Right atrium auricular region (tissue), 2 donors: ENCODE measurements around the gene COL23A1. TPM values are rescaled to one million over a fixed set of nuclear protein-coding genes. Genes with fewer than 3 reads are reported as not detected.

Experiments used
- DNase-seq: peaks from one replicate; pipeline ENCODE4 v3.0.0-alpha.2; 2019; ENCODE audit warnings: low spot score
- H3K27ac ChIP-seq, 2 donors: fragments of 200-600 bp; sonication (generic); 1 replicate in 1 of 2; 2 replicates in 1 of 2; pipeline ENCODE4 v1.5.1; 2016 to 2019
- H3K27me3 ChIP-seq, 2 donors: fragments of 200-600 bp; sonication (generic); one replicate each; pipeline versions ENCODE4 v1.5.1 to v1.6.0; 2017 to 2019
- H3K36me3 ChIP-seq: fragments of 200-600 bp; sonication (generic); one replicate; pipeline ENCODE4 v1.5.1; 2016
- H3K4me1 ChIP-seq, 2 donors: fragments of 200-600 bp; sonication (generic); one replicate each; pipeline versions ENCODE4 v1.5.1 to v1.6.0; 2017 to 2019
- H3K4me3 ChIP-seq, 2 donors: fragments of 200-600 bp; sonication (generic); 1 replicate in 1 of 2; 2 replicates in 1 of 2; pipeline ENCODE4 v1.5.1; 2017 to 2019; ENCODE audit warnings: mild to moderate bottlenecking in 1 of 2, moderate library complexity in 1 of 2
- H3K9me3 ChIP-seq, 2 donors: fragments of 200-600 bp; sonication (generic); one replicate each; pipeline ENCODE4 v1.5.1; 2019
- CTCF ChIP-seq, 2 donors: fragments of 200-600 bp; sonication (generic); IDR thresholded peaks; one replicate each; pipeline ENCODE4 v1.5.1; 2019; ENCODE audit warnings: antibody characterized with exemption in 2 of 2
- total RNA-seq, 2 donors: library from RNA; depleted of rRNA; stranded (reverse); fragments of >200 nt; gene quantifications; one replicate each; pipeline ENCODE4 v1.1.0, GENCODE V29; 2016

Gene COL23A1
- total RNA-seq, 2 donors from 2014 or later, result 5.7 to 6.8 TPM

- Histone ChIP-seq H3K27ac (no peak overlapping the region), H3K36me3 (peaks cover 87% of the 10 kb centered on the region), H3K4me1 (peaks cover 0 to 21% of the 10 kb centered on the region in 2 donors), H3K27me3 (no peaks in the 10 kb centered on the region), H3K9me3 (no peaks in the 10 kb centered on the region), H3K4me3 (no peak overlapping the region)
- DNase-seq, result no peak
- no peak for TF ChIP-seq CTCF (IDR thresholded peaks at IDR 0.05)
Measured at GRCh38 chr5:178209334-178210072, 380.7 kb downstream of the COL23A1 start.

GRCh38 chr5:178208540-178209227, 381.5 kb downstream of the COL23A1 start:
- no peak overlapping the region for H3K27ac ChIP-seq
- peaks cover 79% of the 10 kb centered on the region for H3K36me3 ChIP-seq
- peaks cover 0 to 21% of the 10 kb centered on the region in 2 donors for H3K4me1 ChIP-seq
- H3K27me3 ChIP-seq, result no peaks in the 10 kb centered on the region
- H3K4me3 ChIP-seq, result no peak overlapping the region
- no peaks in the 10 kb centered on the region for H3K9me3 ChIP-seq
- DNase-seq, result no peak
- TF ChIP-seq CTCF (IDR thresholded peaks at IDR 0.05), result no peak

GRCh38 chr5:178207917-178208280, 382.3 kb downstream of the COL23A1 start:
- H3K36me3 ChIP-seq, result peaks cover 71% of the 10 kb centered on the region
- no peak overlapping the region for H3K27ac ChIP-seq
- H3K9me3 ChIP-seq, result no peaks in the 10 kb centered on the region
- TF ChIP-seq CTCF (IDR thresholded peaks at IDR 0.05), result no peak
- peaks cover 0 to 21% of the 10 kb centered on the region in 2 donors for H3K4me1 ChIP-seq
- no peak for DNase-seq
- no peaks in the 10 kb centered on the region for H3K27me3 ChIP-seq
- no peak overlapping the region for H3K4me3 ChIP-seq

DNA sequence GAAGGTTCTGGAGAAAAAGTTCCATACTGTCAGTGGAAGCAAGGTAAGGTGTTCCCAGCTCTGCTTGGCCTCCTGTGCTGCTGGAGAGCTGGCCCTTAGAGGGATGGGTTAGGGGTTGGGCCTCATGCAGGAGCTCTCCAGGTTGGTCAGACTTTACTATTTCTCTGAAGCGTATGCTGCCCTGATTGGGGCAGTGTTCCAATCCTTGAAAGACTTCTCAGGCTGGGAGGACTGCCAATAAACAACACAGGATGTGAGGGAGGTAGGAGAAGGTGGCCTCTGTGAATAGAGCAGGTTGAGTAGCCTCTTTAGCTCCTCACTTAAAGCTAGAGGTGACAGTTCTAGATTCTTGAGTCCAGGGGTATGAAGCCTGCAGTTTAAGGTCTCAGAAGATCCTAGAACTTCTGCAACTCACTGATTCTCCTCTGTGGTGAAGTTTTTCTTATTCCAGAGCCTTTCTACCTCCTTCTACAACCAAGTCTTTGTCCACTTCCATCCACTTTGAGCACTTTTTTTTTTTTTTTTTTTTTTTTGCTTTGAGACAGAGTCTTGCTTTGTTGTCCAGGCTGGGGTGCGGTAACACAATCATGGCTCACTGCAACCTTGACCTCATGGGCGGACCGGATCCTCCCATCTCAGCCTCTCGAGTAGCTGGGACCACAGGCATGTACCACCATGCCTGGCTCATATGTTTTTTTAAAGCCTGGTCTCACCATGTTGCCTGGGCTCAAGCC, 382.8 kb downstream of the COL23A1 start:
- peaks cover 66% of the 10 kb centered on the region for H3K36me3 ChIP-seq
- no peak for TF ChIP-seq CTCF (IDR thresholded peaks at IDR 0.05)
- no peak overlapping the region for H3K4me3 ChIP-seq
- no peaks in the 10 kb centered on the region for H3K27me3 ChIP-seq
- H3K27ac ChIP-seq, result no peak overlapping the region
- DNase-seq, result no peak
- H3K9me3 ChIP-seq, result no peaks in the 10 kb centered on the region
- peaks cover 0 to 21% of the 10 kb centered on the region in 2 donors for H3K4me1 ChIP-seq

DNA sequence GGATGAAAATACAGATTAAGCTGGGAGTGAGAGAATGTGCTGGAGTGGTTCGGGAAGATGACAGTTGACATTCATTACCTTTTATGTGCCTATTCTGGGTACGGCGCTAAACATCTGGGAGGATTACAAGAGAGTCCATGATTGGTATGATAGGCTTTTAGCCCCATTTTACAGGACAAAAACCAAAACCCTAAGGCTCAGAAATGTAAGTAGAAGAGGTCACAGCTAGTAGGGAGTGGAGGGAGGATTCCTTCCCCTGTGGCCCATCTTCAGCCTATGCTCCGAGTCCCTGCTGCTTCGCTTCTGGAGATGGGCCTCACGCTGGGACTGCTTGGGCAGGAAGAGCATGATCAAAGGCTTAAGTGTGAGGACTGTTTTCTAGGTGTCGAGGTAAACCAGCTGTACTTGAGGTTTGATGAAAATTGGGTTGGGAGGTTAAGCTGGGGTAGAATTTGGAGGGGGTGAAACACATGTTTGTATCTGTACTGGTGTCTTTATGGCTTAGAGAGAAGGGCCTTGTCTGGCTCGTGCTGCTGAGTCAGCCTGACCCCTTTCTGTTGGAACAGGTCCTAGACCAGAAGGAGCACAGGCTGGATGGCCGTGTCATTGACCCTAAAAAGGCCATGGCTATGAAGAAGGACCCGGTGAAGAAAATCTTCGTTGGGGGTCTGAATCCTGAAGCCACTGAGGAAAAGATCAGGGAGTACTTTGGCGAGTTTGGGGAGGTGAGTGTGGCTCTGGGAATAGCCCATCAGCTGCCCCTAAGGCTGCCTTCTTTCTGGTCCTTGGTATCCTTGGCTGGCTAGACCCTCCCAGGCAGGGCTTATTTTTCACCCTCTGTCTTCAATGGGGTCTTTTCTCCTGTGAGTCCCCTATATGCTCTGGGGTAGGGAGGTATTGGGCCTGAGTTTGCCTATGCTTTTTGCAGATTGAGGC, 383.8 kb downstream of the COL23A1 start:
- Histone ChIP-seq H3K4me1 (peaks cover 0 to 21% of the 10 kb centered on the region in 2 donors), H3K4me3 (peak overlapping the region; percentile 83 to 87), H3K27me3 (no peaks in the 10 kb centered on the region), H3K27ac (peak overlapping the region; percentile 16 to 62), H3K36me3 (peaks cover 56% of the 10 kb centered on the region), H3K9me3 (no peaks in the 10 kb centered on the region)
- no peak for DNase-seq
- no peak for TF ChIP-seq CTCF (IDR thresholded peaks at IDR 0.05)
